ENCODE results near the gene KIF3A.

DNA sequence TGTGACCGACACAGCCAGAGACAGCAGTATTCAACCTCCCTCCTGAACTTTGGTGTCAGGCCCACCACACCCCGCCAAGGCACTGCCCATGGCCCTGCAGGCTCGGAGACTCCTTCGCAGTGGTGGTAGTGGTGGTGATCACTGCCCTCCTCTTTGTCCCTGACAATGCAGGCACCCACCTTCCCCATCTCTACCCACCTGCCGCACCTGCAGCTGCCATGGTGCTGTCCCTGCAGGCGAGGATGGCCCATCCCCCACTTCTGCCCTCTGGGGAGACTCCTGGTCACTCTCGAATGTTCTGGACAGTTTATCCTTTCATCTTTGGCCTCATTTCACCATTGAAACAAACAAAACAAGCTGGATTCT lies 67.9 kb downstream of the KIF3A start:
- TF ChIP-seq POLR2A (IDR thresholded peaks at IDR 0.05) (no peak), EP300 (IDR thresholded peaks at IDR 0.05) (no peak)

Measured in stomach (tissue), 4 donors.